HL-60 (cell line): Measurements from ENCODE around the gene LHX5.

Source experiments
- DNase-seq, 2 experiments: peaks; one replicate each; pipeline ENCODE4 v3.0.0-alpha.2; 2010 to 2020; ENCODE audit warnings: low read depth in 1 of 2, low spot score in 1 of 2
- H3K27ac ChIP-seq: fragments of 250-450 bp; sonication (Bioruptor Pico); replicated peaks from 2 replicates; pipeline ENCODE4 v1.5.1; 2020; ENCODE audit warnings: mild to moderate bottlenecking, moderate library complexity
- H3K27me3 ChIP-seq: fragments of 250-450 bp; sonication (Bioruptor Pico); 2 replicates; pipeline ENCODE4 v1.5.1; 2021; ENCODE audit warnings: mild to moderate bottlenecking, moderate library complexity; ENCODE audit not compliant: insufficient read depth, poor library complexity, severe bottlenecking
- H3K4me3 ChIP-seq: replicated peaks from 2 replicates; pipeline ENCODE4 v1.5.1; 2011; ENCODE audit warnings: mild to moderate bottlenecking, control low read depth, low read length; ENCODE audit not compliant: insufficient read depth
- GABPA ChIP-seq: IDR thresholded peaks from 2 replicates; pipeline ENCODE4 v1.6.1; 2012; ENCODE audit warnings: low read depth
- POLR2AphosphoS5 ChIP-seq: IDR thresholded peaks from 2 replicates; pipeline ENCODE4 v1.6.1; 2012; ENCODE audit warnings: low read depth
- SPI1 ChIP-seq: IDR thresholded peaks from 2 replicates; pipeline ENCODE4 v1.6.1; 2012; ENCODE audit warnings: low read depth, mild to moderate bottlenecking, borderline replicate concordance
- TF ChIP-seq, protein P1 (sequence below): IDR thresholded peaks from one replicate; pipeline ENCODE4 v1.5.1; 2011; ENCODE audit warnings: low read length, control low read depth, inconsistent platforms; ENCODE audit not compliant: insufficient read depth
- TF ChIP-seq, protein P2 (sequence below): IDR thresholded peaks from 2 replicates; pipeline ENCODE4 v1.6.1; 2012; ENCODE audit warnings: low read depth; ENCODE audit not compliant: insufficient replicate concordance

LHX5 gene

DNA sequence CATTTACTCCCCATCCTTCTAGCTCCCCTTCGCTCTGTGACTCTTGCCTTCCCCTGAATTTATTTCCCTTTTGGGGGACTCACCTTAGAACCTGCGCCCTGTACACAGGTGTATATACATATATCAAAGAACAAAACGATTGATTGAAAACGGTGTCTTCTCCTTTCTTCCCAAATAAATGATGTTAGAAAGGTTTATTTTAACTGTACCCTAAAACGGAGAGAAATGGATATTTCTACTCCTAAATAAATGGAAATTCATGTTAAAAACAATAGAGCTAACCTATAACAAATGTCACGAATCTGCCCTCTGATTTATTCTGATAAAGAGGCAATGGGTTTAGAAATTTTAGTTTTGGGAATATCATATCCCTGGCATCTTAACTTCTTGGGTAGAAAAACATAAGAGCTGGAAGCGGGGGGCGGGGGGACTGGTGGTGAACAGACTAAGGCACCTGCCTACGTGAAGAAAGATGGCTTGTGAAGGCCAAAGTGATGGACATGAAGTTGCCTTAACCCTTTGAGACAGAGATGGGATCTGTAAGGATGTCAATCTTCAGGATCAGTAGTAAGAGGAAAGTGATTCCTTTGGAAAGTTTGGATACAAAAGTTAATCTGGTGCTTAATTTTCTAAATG lies 8.8 kb upstream of the LHX5 start:
- DNase-seq, result no peak
- TF ChIP-seq GABPA, result no peak
- TF ChIP-seq POLR2AphosphoS5, result no peak
- TF ChIP-seq, protein P1, sequence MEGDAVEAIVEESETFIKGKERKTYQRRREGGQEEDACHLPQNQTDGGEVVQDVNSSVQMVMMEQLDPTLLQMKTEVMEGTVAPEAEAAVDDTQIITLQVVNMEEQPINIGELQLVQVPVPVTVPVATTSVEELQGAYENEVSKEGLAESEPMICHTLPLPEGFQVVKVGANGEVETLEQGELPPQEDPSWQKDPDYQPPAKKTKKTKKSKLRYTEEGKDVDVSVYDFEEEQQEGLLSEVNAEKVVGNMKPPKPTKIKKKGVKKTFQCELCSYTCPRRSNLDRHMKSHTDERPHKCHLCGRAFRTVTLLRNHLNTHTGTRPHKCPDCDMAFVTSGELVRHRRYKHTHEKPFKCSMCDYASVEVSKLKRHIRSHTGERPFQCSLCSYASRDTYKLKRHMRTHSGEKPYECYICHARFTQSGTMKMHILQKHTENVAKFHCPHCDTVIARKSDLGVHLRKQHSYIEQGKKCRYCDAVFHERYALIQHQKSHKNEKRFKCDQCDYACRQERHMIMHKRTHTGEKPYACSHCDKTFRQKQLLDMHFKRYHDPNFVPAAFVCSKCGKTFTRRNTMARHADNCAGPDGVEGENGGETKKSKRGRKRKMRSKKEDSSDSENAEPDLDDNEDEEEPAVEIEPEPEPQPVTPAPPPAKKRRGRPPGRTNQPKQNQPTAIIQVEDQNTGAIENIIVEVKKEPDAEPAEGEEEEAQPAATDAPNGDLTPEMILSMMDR, result no peak
- TF ChIP-seq SPI1, result no peak
- TF ChIP-seq, protein P2, sequence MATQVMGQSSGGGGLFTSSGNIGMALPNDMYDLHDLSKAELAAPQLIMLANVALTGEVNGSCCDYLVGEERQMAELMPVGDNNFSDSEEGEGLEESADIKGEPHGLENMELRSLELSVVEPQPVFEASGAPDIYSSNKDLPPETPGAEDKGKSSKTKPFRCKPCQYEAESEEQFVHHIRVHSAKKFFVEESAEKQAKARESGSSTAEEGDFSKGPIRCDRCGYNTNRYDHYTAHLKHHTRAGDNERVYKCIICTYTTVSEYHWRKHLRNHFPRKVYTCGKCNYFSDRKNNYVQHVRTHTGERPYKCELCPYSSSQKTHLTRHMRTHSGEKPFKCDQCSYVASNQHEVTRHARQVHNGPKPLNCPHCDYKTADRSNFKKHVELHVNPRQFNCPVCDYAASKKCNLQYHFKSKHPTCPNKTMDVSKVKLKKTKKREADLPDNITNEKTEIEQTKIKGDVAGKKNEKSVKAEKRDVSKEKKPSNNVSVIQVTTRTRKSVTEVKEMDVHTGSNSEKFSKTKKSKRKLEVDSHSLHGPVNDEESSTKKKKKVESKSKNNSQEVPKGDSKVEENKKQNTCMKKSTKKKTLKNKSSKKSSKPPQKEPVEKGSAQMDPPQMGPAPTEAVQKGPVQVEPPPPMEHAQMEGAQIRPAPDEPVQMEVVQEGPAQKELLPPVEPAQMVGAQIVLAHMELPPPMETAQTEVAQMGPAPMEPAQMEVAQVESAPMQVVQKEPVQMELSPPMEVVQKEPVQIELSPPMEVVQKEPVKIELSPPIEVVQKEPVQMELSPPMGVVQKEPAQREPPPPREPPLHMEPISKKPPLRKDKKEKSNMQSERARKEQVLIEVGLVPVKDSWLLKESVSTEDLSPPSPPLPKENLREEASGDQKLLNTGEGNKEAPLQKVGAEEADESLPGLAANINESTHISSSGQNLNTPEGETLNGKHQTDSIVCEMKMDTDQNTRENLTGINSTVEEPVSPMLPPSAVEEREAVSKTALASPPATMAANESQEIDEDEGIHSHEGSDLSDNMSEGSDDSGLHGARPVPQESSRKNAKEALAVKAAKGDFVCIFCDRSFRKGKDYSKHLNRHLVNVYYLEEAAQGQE, result no peak
- Histone ChIP-seq H3K27ac (no peak overlapping the region), H3K4me3 (no peak overlapping the region), H3K27me3 (peaks cover 50% of the 10 kb centered on the region)

DNA sequence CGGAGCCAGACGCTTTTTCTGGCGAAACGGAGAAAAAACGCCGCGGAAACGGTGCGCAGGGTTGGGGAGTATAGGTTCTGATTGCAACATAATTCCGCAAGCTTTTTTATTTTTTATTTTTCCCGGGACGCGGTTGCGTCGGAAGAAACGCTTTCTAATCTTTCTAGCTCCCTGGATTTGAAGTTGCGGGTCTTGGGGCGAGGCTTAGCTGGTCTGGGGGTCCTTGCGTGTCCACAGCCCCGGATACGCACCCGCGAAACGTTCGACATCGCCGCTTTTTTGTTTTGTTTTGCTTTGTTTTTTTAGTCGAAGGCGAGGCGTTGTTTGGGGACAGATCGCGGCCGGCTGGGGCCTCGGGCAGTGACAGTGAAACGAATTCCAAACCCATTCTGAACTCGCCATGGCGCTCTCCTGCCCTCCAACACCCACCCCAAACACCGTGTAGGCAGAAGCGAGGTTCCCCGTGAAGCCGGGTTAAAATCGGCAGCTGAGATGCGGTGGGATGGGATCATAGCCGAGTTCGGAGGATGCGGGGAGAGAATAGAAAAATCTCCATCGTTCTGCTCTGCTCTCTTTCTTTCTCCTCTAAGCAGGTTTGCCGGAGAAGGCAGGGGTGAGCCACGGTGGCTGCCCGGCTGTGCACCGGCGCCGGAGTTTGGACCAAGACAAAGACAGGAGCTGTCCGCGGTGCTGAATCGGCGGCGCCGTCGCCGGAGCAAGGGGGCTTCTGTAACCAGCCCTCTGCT lies 8.1 kb upstream of the LHX5 start:
- DNase-seq, result no peak
- Histone ChIP-seq H3K4me3 (no peak overlapping the region), H3K27ac (no peak overlapping the region), H3K27me3 (peaks cover 57% of the 10 kb centered on the region)
- TF ChIP-seq, protein P2, result peak; percentile 99
- TF ChIP-seq GABPA, result no peak

DNA sequence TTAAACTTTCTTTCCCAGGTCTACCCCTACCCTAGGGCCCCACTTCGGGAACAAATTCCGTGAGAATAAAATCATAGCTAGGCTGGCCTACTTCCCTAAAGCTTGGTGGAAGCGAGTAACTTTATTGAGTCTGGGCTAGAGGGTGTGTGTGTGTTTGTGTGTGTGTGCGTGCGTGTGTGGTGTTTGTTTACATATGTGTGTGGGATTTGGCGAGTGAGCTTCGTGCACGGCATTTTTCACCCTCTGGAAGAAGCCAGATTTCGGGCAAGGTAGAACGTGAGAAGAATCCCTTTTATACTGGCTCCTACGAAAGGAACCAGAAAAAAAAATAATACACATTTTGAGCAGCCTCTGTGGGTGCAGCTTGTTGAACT lies 7.5 kb upstream of the LHX5 start:
- no peak overlapping the region for H3K27ac ChIP-seq
- TF ChIP-seq, protein P2, result no peak
- TF ChIP-seq POLR2AphosphoS5 (no peak), GABPA (no peak), SPI1 (no peak)
- TF ChIP-seq, protein P1, result no peak
- no peak for DNase-seq
- no peak overlapping the region for H3K4me3 ChIP-seq
- peaks cover 58% of the 10 kb centered on the region for H3K27me3 ChIP-seq
